HEK293 (cell line): ENCODE results near the gene ZNF236.

Experiments used
- CTCF ChIA-PET: fragments of 350-600 bp; formaldehyde crosslinking; extraction: SDS; loops from one replicate; lab custom pipeline; 2021; ENCODE audit warnings: antibody characterized with exemption; lab: Yijun Ruan, JAX
- POLR2A ChIA-PET: fragments of 300-600 bp; formaldehyde crosslinking; extraction: SDS; loops from one replicate; lab custom pipeline; 2020; ENCODE audit warnings: antibody characterized with exemption, inconsistent platforms; lab: Yijun Ruan, JAX
- H3K27ac ChIP-seq: fragments of 200-500 bp; sonication (Bioruptor generic); 2 replicates; pipeline ENCODE4 v1.5.1; 2014; ENCODE audit warnings: low read depth, low read length, control low read depth, inconsistent platforms; ENCODE audit errors: extremely low read depth
- H3K36me3 ChIP-seq, 2 experiments: fragments of 200-500 bp in 1 of 2; sonication (Bioruptor generic) in 1 of 2; 1 replicate in 1 of 2; 2 replicates in 1 of 2; pipeline ENCODE4 v1.5.1; 2014 to 2017; ENCODE audit warnings: inconsistent platforms in 2 of 2, low read length in 2 of 2; ENCODE audit not compliant: control insufficient read depth in 2 of 2, insufficient read depth in 1 of 2
- H3K4me1 ChIP-seq: fragments of 200-500 bp; sonication (Bioruptor generic); 2 replicates; pipeline ENCODE4 v1.5.1; 2014; ENCODE audit warnings: mild to moderate bottlenecking, low read length, inconsistent platforms; ENCODE audit not compliant: control insufficient read depth, insufficient read depth
- H3K4me3 ChIP-seq: 2 replicates; pipeline ENCODE4 v1.5.1; 2011; ENCODE audit warnings: low read depth, mild to moderate bottlenecking, control low read depth, low read length, moderate library complexity
- H3K9me3 ChIP-seq: fragments of 200-500 bp; sonication (Bioruptor generic); 2 replicates; pipeline ENCODE4 v1.5.1; 2014; ENCODE audit warnings: low read depth, low read length, inconsistent platforms; ENCODE audit not compliant: control insufficient read depth, insufficient read depth
- BCL11A ChIP-seq: fragments of 450-650 bp; formaldehyde crosslinking; IDR thresholded peaks from 2 replicates; pipeline ENCODE4 v1.5.1; 2016; ENCODE audit warnings: low read depth, missing biosample characterization, missing genetic modification characterization
- BCL11B ChIP-seq: fragments of 450-650 bp; formaldehyde crosslinking; IDR thresholded peaks from 2 replicates; pipeline ENCODE4 v1.5.1; 2016; ENCODE audit warnings: low read depth, missing biosample characterization, missing genetic modification characterization
- PRDM1 ChIP-seq: fragments of 450-650 bp; formaldehyde crosslinking; IDR thresholded peaks from 2 replicates; pipeline ENCODE4; 2016; ENCODE audit warnings: missing biosample characterization, missing genetic modification characterization
- RBAK ChIP-seq: fragments of 450-650 bp; formaldehyde crosslinking; IDR thresholded peaks from 2 replicates; pipeline ENCODE4 v1.5.1; 2016; ENCODE audit warnings: missing biosample characterization, missing genetic modification characterization
- SCRT1 ChIP-seq: fragments of 450-650 bp; formaldehyde crosslinking; IDR thresholded peaks from 2 replicates; pipeline ENCODE4 v1.5.1; 2016; ENCODE audit warnings: missing biosample characterization, missing genetic modification characterization, borderline replicate concordance
- ZNF121 ChIP-seq: fragments of 450-650 bp; formaldehyde crosslinking; IDR thresholded peaks from 2 replicates; pipeline ENCODE4 v1.5.1; 2016; ENCODE audit warnings: missing biosample characterization, missing genetic modification characterization
- ZNF140 ChIP-seq: fragments of 450-650 bp; formaldehyde crosslinking; IDR thresholded peaks from 2 replicates; pipeline ENCODE4 v1.5.1; 2016; ENCODE audit warnings: missing biosample characterization, missing genetic modification characterization
- ZNF174 ChIP-seq: fragments of 450-650 bp; formaldehyde crosslinking; IDR thresholded peaks from 2 replicates; pipeline ENCODE4 v1.5.0; 2017; ENCODE audit warnings: missing biosample characterization, mild to moderate bottlenecking, missing genetic modification characterization
- ZNF24 ChIP-seq: fragments of 450-650 bp; formaldehyde crosslinking; IDR thresholded peaks from 2 replicates; pipeline ENCODE4 v1.5.1; 2016; ENCODE audit warnings: missing biosample characterization, missing genetic modification characterization
- ZNF302 ChIP-seq: fragments of 450-650 bp; formaldehyde crosslinking; IDR thresholded peaks from 2 replicates; pipeline ENCODE4 v1.5.1; 2016; ENCODE audit warnings: missing biosample characterization, missing genetic modification characterization, low read depth
- ZNF324 ChIP-seq: fragments of 450-650 bp; formaldehyde crosslinking; IDR thresholded peaks from 2 replicates; pipeline ENCODE4 v1.5.1; 2016; ENCODE audit warnings: missing biosample characterization, missing genetic modification characterization
- ZNF404 ChIP-seq: fragments of 450-650 bp; formaldehyde crosslinking; IDR thresholded peaks from 2 replicates; pipeline ENCODE4 v1.5.1; 2017; ENCODE audit warnings: missing biosample characterization, missing genetic modification characterization
- ZNF510 ChIP-seq: fragments of 450-650 bp; formaldehyde crosslinking; IDR thresholded peaks from 2 replicates; pipeline ENCODE4 v1.5.1; 2018; ENCODE audit warnings: mild to moderate bottlenecking, missing genetic modification characterization, missing biosample characterization; ENCODE audit not compliant: insufficient replicate concordance
- ZNF623 ChIP-seq: fragments of 450-650 bp; formaldehyde crosslinking; IDR thresholded peaks from 2 replicates; pipeline ENCODE4 v1.5.1; 2016; ENCODE audit warnings: missing biosample characterization, missing genetic modification characterization
- TF ChIP-seq, protein P1 (sequence below): fragments of 450-650 bp; formaldehyde crosslinking; IDR thresholded peaks from 2 replicates; pipeline ENCODE4 v1.5.1; 2016; ENCODE audit warnings: missing biosample characterization, missing genetic modification characterization, borderline replicate concordance
- TF ChIP-seq, protein P2 (sequence below): fragments of 450-650 bp; formaldehyde crosslinking; IDR thresholded peaks from 2 replicates; pipeline ENCODE4 v1.5.1; 2017; ENCODE audit warnings: missing biosample characterization, missing genetic modification characterization
- TF ChIP-seq, protein P3 (sequence below): fragments of 450-650 bp; formaldehyde crosslinking; IDR thresholded peaks from 2 replicates; pipeline ENCODE4 v1.5.1; 2017; ENCODE audit warnings: missing biosample characterization, missing genetic modification characterization

The ZNF236 gene

DNA sequence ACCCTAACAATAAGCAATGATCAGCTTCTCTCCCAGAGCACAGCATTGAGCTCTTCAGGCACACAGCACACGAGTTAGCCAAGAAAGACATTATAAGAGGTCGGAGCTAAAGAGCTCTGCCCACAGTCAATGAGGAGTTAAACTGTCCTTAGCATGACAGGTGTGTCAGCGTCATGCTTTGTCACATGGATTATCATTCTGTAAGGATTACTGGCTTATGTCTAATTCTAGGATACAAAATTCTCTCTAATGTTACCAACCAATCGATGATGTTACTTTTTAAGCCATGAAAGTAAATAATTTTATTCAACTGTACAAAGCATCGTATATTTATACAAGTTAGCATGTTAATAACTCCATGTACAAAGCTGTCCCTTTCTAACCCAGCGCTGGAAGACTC, 108.8 kb downstream of the ZNF236 start (continued):
- TF ChIP-seq, protein P1, sequence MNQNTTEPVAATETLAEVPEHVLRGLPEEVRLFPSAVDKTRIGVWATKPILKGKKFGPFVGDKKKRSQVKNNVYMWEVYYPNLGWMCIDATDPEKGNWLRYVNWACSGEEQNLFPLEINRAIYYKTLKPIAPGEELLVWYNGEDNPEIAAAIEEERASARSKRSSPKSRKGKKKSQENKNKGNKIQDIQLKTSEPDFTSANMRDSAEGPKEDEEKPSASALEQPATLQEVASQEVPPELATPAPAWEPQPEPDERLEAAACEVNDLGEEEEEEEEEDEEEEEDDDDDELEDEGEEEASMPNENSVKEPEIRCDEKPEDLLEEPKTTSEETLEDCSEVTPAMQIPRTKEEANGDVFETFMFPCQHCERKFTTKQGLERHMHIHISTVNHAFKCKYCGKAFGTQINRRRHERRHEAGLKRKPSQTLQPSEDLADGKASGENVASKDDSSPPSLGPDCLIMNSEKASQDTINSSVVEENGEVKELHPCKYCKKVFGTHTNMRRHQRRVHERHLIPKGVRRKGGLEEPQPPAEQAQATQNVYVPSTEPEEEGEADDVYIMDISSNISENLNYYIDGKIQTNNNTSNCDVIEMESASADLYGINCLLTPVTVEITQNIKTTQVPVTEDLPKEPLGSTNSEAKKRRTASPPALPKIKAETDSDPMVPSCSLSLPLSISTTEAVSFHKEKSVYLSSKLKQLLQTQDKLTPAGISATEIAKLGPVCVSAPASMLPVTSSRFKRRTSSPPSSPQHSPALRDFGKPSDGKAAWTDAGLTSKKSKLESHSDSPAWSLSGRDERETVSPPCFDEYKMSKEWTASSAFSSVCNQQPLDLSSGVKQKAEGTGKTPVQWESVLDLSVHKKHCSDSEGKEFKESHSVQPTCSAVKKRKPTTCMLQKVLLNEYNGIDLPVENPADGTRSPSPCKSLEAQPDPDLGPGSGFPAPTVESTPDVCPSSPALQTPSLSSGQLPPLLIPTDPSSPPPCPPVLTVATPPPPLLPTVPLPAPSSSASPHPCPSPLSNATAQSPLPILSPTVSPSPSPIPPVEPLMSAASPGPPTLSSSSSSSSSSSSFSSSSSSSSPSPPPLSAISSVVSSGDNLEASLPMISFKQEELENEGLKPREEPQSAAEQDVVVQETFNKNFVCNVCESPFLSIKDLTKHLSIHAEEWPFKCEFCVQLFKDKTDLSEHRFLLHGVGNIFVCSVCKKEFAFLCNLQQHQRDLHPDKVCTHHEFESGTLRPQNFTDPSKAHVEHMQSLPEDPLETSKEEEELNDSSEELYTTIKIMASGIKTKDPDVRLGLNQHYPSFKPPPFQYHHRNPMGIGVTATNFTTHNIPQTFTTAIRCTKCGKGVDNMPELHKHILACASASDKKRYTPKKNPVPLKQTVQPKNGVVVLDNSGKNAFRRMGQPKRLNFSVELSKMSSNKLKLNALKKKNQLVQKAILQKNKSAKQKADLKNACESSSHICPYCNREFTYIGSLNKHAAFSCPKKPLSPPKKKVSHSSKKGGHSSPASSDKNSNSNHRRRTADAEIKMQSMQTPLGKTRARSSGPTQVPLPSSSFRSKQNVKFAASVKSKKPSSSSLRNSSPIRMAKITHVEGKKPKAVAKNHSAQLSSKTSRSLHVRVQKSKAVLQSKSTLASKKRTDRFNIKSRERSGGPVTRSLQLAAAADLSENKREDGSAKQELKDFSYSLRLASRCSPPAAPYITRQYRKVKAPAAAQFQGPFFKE (tag by site-specific recombination) = no peak
- TF ChIP-seq RBAK (no peak), ZNF404 (tag by site-specific recombination) (no peak), ZNF174 (tag by site-specific recombination) (no peak), ZNF121 (tag by site-specific recombination) (no peak), ZNF24 (no peak), BCL11B (tag by site-specific recombination) (no peak)

DNA sequence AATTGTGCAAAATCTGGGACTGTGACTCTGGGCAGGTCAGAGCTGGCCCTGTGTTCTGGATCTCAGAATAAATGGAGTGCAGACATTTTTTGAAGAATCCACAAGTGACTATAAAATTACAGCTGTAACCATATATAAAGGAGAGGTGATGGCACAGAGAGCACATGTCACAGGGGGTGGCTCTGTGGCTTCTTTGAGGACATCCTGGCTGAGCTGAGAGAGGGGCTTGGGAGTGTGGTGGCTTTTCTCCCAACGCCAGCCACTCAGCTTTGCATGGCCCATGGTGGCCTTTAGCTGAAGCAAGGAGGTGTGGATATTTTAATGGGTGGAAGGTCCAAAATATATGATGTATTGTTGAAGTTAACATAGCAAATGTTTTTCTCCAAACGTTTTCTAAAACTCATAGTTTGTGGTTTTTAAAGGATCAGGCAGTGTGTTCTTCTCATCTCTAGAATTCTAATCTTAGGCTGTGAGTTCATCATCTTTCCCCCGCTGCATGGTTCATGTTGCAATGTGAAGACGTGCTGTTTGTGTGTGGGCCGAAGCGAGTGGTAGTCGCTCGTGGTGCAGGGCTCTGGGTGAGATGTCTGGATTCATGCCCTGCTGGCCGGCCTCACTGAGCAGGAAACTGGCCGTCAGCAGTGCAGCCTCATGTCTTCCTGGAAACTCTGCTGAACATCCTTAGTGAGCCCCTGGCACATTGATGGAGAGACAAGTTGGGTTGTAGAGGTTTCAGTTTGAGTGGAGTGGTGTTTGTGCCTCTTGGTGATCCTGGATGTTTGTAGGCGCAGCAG, 109.9 kb downstream of the ZNF236 start:
- no peak overlapping the region for H3K27ac ChIP-seq
- no peak for TF ChIP-seq BCL11A (tag by site-specific recombination)
- TF ChIP-seq ZNF623 = no peak
- no peak for TF ChIP-seq ZNF324 (tag by site-specific recombination)
- TF ChIP-seq SCRT1 (tag by site-specific recombination) = no peak
- no peak for TF ChIP-seq PRDM1
- no peak for TF ChIP-seq ZNF302
- TF ChIP-seq, protein P2, sequence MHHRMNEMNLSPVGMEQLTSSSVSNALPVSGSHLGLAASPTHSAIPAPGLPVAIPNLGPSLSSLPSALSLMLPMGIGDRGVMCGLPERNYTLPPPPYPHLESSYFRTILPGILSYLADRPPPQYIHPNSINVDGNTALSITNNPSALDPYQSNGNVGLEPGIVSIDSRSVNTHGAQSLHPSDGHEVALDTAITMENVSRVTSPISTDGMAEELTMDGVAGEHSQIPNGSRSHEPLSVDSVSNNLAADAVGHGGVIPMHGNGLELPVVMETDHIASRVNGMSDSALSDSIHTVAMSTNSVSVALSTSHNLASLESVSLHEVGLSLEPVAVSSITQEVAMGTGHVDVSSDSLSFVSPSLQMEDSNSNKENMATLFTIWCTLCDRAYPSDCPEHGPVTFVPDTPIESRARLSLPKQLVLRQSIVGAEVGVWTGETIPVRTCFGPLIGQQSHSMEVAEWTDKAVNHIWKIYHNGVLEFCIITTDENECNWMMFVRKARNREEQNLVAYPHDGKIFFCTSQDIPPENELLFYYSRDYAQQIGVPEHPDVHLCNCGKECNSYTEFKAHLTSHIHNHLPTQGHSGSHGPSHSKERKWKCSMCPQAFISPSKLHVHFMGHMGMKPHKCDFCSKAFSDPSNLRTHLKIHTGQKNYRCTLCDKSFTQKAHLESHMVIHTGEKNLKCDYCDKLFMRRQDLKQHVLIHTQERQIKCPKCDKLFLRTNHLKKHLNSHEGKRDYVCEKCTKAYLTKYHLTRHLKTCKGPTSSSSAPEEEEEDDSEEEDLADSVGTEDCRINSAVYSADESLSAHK (tag by site-specific recombination) = no peak
- TF ChIP-seq ZNF510 (tag by site-specific recombination) = no peak
- TF ChIP-seq, protein P3, sequence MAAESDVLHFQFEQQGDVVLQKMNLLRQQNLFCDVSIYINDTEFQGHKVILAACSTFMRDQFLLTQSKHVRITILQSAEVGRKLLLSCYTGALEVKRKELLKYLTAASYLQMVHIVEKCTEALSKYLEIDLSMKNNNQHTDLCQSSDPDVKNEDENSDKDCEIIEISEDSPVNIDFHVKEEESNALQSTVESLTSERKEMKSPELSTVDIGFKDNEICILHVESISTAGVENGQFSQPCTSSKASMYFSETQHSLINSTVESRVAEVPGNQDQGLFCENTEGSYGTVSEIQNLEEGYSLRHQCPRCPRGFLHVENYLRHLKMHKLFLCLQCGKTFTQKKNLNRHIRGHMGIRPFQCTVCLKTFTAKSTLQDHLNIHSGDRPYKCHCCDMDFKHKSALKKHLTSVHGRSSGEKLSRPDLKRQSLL = no peak
- TF ChIP-seq ZNF140 (tag by site-specific recombination) = no peak
- POLR2A ChIA-PET = no interaction called here
- no peak overlapping the region for H3K4me3 ChIP-seq
- CTCF ChIA-PET = interaction anchor here (1.2 to 4.6 kb wide), 5 partner anchors 9 to 129 kb away, joined by 3 to 38 read pairs (median 4); no protein-coding TSS in a partner anchor
- no peaks in the 10 kb centered on the region for H3K9me3 ChIP-seq
- no peaks in the 10 kb centered on the region for H3K4me1 ChIP-seq
- peaks cover 22 to 68% of the 10 kb centered on the region in 2 experiments for H3K36me3 ChIP-seq
